IMR-90 (cell line): ENCODE measurements around the gene CCL19. TPM values are rescaled to one million over a fixed set of nuclear protein-coding genes. Genes with fewer than 3 reads are reported as not detected.

Experiments
- ATAC-seq: fragments of 200-7000 bp; cut with Tn5 transposase; 2 replicates; pipeline ENCODE4 v1.9.1; 2020; ENCODE audit warnings: low read depth, mild to moderate bottlenecking, moderate library complexity
- BruUV-seq: library from RNA; stranded (reverse); fragments of 400-500 nt; replicated peaks from 2 replicates; lab custom pipeline; 2021; lab: Mats Ljungman, UMichigan
- CTCF ChIA-PET: fragments of 300-600 bp; formaldehyde crosslinking; extraction: SDS; loops from one replicate; lab custom pipeline; 2021; ENCODE audit warnings: antibody characterized with exemption; lab: Yijun Ruan, JAX
- POLR2A ChIA-PET: fragments of 300-600 bp; sonication (Branson Sonifier 250); formaldehyde crosslinking; loops from one replicate; lab custom pipeline; 2022; ENCODE audit warnings: antibody characterized with exemption; ENCODE audit not compliant: unreplicated experiment; lab: Charles Lee
- DNase-seq: peaks from one replicate; pipeline ENCODE4 v3.0.0; 2013
- H2AFZ ChIP-seq: replicated peaks from 2 replicates; pipeline ENCODE3; 2013; ENCODE audit warnings: low read length, mild to moderate bottlenecking; ENCODE audit not compliant: poor library complexity
- H2AK5ac ChIP-seq: 2 replicates; pipeline ENCODE4 v1.6.1; 2013; ENCODE audit warnings: low read depth, low read length, inconsistent platforms
- H2AK9ac ChIP-seq: replicated peaks from 2 replicates; pipeline ENCODE3; 2013; ENCODE audit warnings: mild to moderate bottlenecking, low read depth, low read length, moderate library complexity; ENCODE audit not compliant: poor library complexity
- H2BK120ac ChIP-seq: 2 replicates; pipeline ENCODE4 v1.6.1; 2013; ENCODE audit warnings: low read depth, low read length, inconsistent platforms
- H2BK15ac ChIP-seq: 3 replicates; pipeline ENCODE4 v1.6.1; 2013; ENCODE audit warnings: low read depth, low read length, inconsistent platforms
- H2BK20ac ChIP-seq: 2 replicates; pipeline ENCODE4 v1.6.1; 2013; ENCODE audit warnings: low read depth, mild to moderate bottlenecking, inconsistent platforms, low read length, moderate library complexity
- H2BK5ac ChIP-seq: 2 replicates; pipeline ENCODE4 v1.6.1; 2013; ENCODE audit warnings: mild to moderate bottlenecking, low read depth, low read length, inconsistent platforms; ENCODE audit not compliant: poor library complexity, severe bottlenecking
- H3K14ac ChIP-seq: replicated peaks from 2 replicates; pipeline ENCODE4 v1.6.1; 2013; ENCODE audit warnings: low read depth, low read length, inconsistent platforms
- H3K18ac ChIP-seq: 2 replicates; pipeline ENCODE4 v1.6.1; 2013; ENCODE audit warnings: low read depth, low read length, control low read depth
- H3K23ac ChIP-seq: 2 replicates; pipeline ENCODE4 v1.6.1; 2013; ENCODE audit warnings: low read depth, low read length, inconsistent platforms
- H3K27ac ChIP-seq: 2 replicates; pipeline ENCODE4 v1.5.1; 2013; ENCODE audit warnings: mild to moderate bottlenecking, control low read depth, low read length; ENCODE audit not compliant: insufficient read depth
- H3K27me3 ChIP-seq: 2 replicates; pipeline ENCODE4 v1.6.1; 2013; ENCODE audit warnings: low read length; ENCODE audit not compliant: control insufficient read depth, insufficient read depth
- H3K36me3 ChIP-seq: 2 replicates; pipeline ENCODE4 v1.6.1; 2013; ENCODE audit warnings: low read length, mixed read lengths; ENCODE audit not compliant: control insufficient read depth, insufficient read depth
- H3K4ac ChIP-seq: 2 replicates; pipeline ENCODE4 v1.6.1; 2013; ENCODE audit warnings: low read depth, low read length, inconsistent platforms
- H3K4me1 ChIP-seq: 2 replicates; pipeline ENCODE4 v1.6.1; 2013; ENCODE audit warnings: low read length, mixed read lengths; ENCODE audit not compliant: control insufficient read depth, insufficient read depth
- H3K4me2 ChIP-seq: 2 replicates; pipeline ENCODE4 v1.6.1; 2013; ENCODE audit warnings: low read depth, mild to moderate bottlenecking, control low read depth, low read length, moderate library complexity
- H3K4me3 ChIP-seq: 2 replicates; pipeline ENCODE4 v1.5.1; 2013; ENCODE audit warnings: low read depth, mild to moderate bottlenecking, control low read depth, low read length, moderate library complexity; ENCODE audit not compliant: insufficient read depth
- H3K56ac ChIP-seq: 2 replicates; pipeline ENCODE4 v1.6.1; 2013; ENCODE audit warnings: low read length, inconsistent platforms; ENCODE audit not compliant: insufficient read depth; ENCODE audit errors: extremely low read depth
- H3K79me1 ChIP-seq, 2 experiments: 2 replicates each; pipeline ENCODE4 v1.6.1; 2013; ENCODE audit warnings: low read length in 2 of 2, inconsistent platforms in 1 of 2, low read depth in 1 of 2
- H3K9ac ChIP-seq: 2 replicates; pipeline ENCODE4 v1.6.1; 2013; ENCODE audit warnings: low read depth, low read length, control low read depth
- H3K9me1 ChIP-seq: 2 replicates; pipeline ENCODE4 v1.6.1; 2013; ENCODE audit warnings: low read length, inconsistent platforms; ENCODE audit not compliant: insufficient read depth
- H3K9me3 ChIP-seq: 2 replicates; pipeline ENCODE4 v1.6.1; 2013; ENCODE audit warnings: low read length; ENCODE audit not compliant: control insufficient read depth, insufficient read depth
- H4K20me1 ChIP-seq: 2 replicates; pipeline ENCODE4 v1.6.1; 2013; ENCODE audit warnings: low read length, inconsistent platforms; ENCODE audit not compliant: insufficient read depth
- H4K5ac ChIP-seq: 2 replicates; pipeline ENCODE4 v1.6.1; 2013; ENCODE audit warnings: mild to moderate bottlenecking, low read depth, low read length, control low read depth
- H4K8ac ChIP-seq, 2 experiments: 2 replicates each; pipeline ENCODE4 v1.6.1; 2013; ENCODE audit warnings: low read depth in 2 of 2, low read length in 2 of 2, control low read depth in 1 of 2, inconsistent platforms in 1 of 2
- H4K91ac ChIP-seq: 2 replicates; pipeline ENCODE4 v1.6.1; 2013; ENCODE audit warnings: low read depth, low read length, inconsistent platforms; ENCODE audit not compliant: insufficient read depth
- CTCF ChIP-seq: conservative IDR thresholded peaks from 2 replicates; pipeline ENCODE4 v1.5.1; 2012; ENCODE audit warnings: mild to moderate bottlenecking, low read depth, low read length, improper control_type of control experiment
- MAFK ChIP-seq: IDR thresholded peaks from 2 replicates; pipeline ENCODE4 v1.6.1; 2012; ENCODE audit warnings: low read depth, low read length, improper control_type of control experiment
- MAZ ChIP-seq: IDR thresholded peaks from 2 replicates; pipeline ENCODE4 v1.6.1; 2012; ENCODE audit warnings: low read depth, mild to moderate bottlenecking, low read length, improper control_type of control experiment, moderate library complexity, borderline replicate concordance
- RAD21 ChIP-seq: IDR thresholded peaks from 2 replicates; pipeline ENCODE4 v1.6.1; 2012; ENCODE audit warnings: low read length, improper control_type of control experiment
- SMC3 ChIP-seq: fragments of 150-350 bp; IDR thresholded peaks from 2 replicates; pipeline ENCODE4 v1.6.1; 2016; ENCODE audit warnings: low read depth, mild to moderate bottlenecking, antibody characterized with exemption, low read length, moderate library complexity
- USF2 ChIP-seq: fragments of 150-350 bp; IDR thresholded peaks from 2 replicates; pipeline ENCODE4 v1.6.1; 2017; ENCODE audit warnings: mild to moderate bottlenecking, antibody characterized with exemption, low read length, low read depth
- WGBS, 2 experiments: methylation state at CpG; one replicate each; pipeline versions ENCODE4 v1.1.5 to v1.1.7; 2013; ENCODE audit warnings: missing lambda C conversion rate in 2 of 2; ENCODE audit not compliant: insufficient read length in 1 of 2; ENCODE audit errors: extremely low coverage in 2 of 2; 5-methylcytosine and 5-hydroxymethylcytosine counted together
- dilution Hi-C: fragments of 300-500 bp; cut with HindIII; formaldehyde crosslinking; loops from one replicate; pipeline ENCODE4 v1.14.3; 2018; ENCODE audit warnings: low sequenced_read_pairs; ENCODE audit not compliant: unreplicated experiment
- in situ Hi-C: fragments of 300-500 bp; cut with MboI; formaldehyde crosslinking; loops from 3 replicates; pipeline ENCODE4 v1.14.3; 2019; ENCODE audit warnings: low sequenced_read_pairs, inconsistent platforms, mixed read lengths
- intact Hi-C: fragments of 100-400 bp; cut with micrococcal nuclease; formaldehyde crosslinking; loops from 2 replicates; pipeline ENCODE4 v1.10.0; 2022
- polyA plus RNA-seq, 3 experiments: library from polyadenylated mRNA; depleted of rRNA; stranded (reverse); fragments of >200 nt; gene quantifications; 2 replicates each; pipeline ENCODE4 v1.2.3, GENCODE V29; 2012; ENCODE audit warnings: low replicate concordance in 1 of 3
- total RNA-seq: library from RNA; depleted of rRNA; stranded (reverse); fragments of >200 nt; gene quantifications from 2 replicates; pipeline ENCODE4 v1.2.3, GENCODE V29; 2012

The CCL19 gene
- total and polyA plus RNA-seq, 2 of the 4 experiments (the other 2 are of a cell fraction): not detected

- ChIA-PET CTCF (interaction anchor here (0.5 to 2.5 kb wide), 25 partner anchors 8 to 909 kb away, joined by 3 to 16 read pairs (median 4); partner anchors contain the start of genes CCL21, DCTN3 and GALT), POLR2A (no interaction called here)
- Histone ChIP-seq H3K27me3 (peaks cover 12% of the 10 kb centered on the region), H4K5ac (no peak overlapping the region), H3K4me1 (no peaks in the 10 kb centered on the region), H2BK120ac (no peak overlapping the region), H2AK9ac (peak overlapping the region; percentile 5), H3K9me1 (no peaks in the 10 kb centered on the region), H2AK5ac (no peak overlapping the region), H4K20me1 (no peaks in the 10 kb centered on the region), H3K56ac (no peak overlapping the region), H3K36me3 (no peaks in the 10 kb centered on the region), H4K8ac (peak overlapping the region in 1 of 2 experiments; percentile 16; a peak in 1 of 4 replicates), H3K4ac (no peak overlapping the region), H2BK15ac (no peak overlapping the region), H2BK5ac (no peak overlapping the region), H2AFZ (peak overlapping the region; percentile 95), H4K91ac (no peak overlapping the region), H3K18ac (no peak overlapping the region), H3K14ac (no peak overlapping the region), H3K23ac (no peak overlapping the region), H3K27ac (no peak overlapping the region), H3K79me1 (no peaks in the 10 kb centered on the region), H2BK20ac (no peak overlapping the region), H3K9ac (peak overlapping the region; percentile 14; the same call in 1 of the 2 replicates), H3K9me3 (no peaks in the 10 kb centered on the region), H3K4me2 (peak overlapping the region; percentile 91), H3K4me3 (peak overlapping the region; percentile 42)
- DNase-seq (peak; percentile 78), ATAC-seq (peak; percentile 94)
- peak; percentile 77 for TF ChIP-seq SMC3
- TF ChIP-seq CTCF: peak; percentile 99
- 0 out of 2 replicates have a peak, but pooled peaks have one; percentile 0 for TF ChIP-seq MAFK
- TF ChIP-seq RAD21: peak; percentile 77
- no peak for TF ChIP-seq USF2
- TF ChIP-seq MAZ: peak; percentile 69; the same call in 1 of the 2 replicates
- dilution Hi-C loops (no loop called here), in situ Hi-C loops (no loop called here), intact Hi-C loops (loop anchor here (1.0 to 2.0 kb wide), 4 partner anchors 27 to 90 kb away; partner anchors contain the start of genes GALT, RPP25L and SIGMAR1)
- no CpG with 5 or more reads among the region's 30 CpGs for WGBS, 2 experiments
- BruUV-seq: no TSS peak
Observed at GRCh38 chr9:34701769-34702736, 11.0 kb upstream of the CCL19 start.
